Upper lobe of left lung (tissue), 6 donors: ENCODE results near the gene SSX5. TPM values are rescaled to one million over a fixed set of nuclear protein-coding genes. Genes with fewer than 3 reads are reported as not detected.

ENCODE experiments used
- small RNA-seq, 4 donors: library from RNA; depleted of rRNA; stranded (forward); fragments of <200 nt; gene quantifications; one replicate each; pipeline ENCODE3, GENCODE V24; 2016
- total RNA-seq, 6 donors: library from RNA; depleted of rRNA in 4 of 6; stranded (reverse); fragments of >200 nt in 4 of 6; gene quantifications; one replicate each; pipeline versions ENCODE4 v1.1.0 to v1.2.1, GENCODE V29; 2016 to 2021
- donor health status: DM: no; HTN: no; CAD: no; lungs with moderate emphysema.
- donor health status: DM: no; HTN: yes; CAD: no; lungs with severe emphysema.

SSX5 gene
- total RNA-seq, 6 donors from 2014 or later, result not detected

Small RNAs within 50 kb of the gene (small RNA-seq; reads per million reads assigned to genes)
- gene AC245047.3, result 0 reads per million in 4 donors
- gene AC245047.7, result 0 reads per million in 4 donors
- gene RNA5SP503, result 0 reads per million in 4 donors
- 0 reads per million in 4 donors for gene RNU6-707P

Other genes with a start within 250 kb of the SSX5 start
- 10 to 100 TPM in 2 of 6 donors, 1 to 10 TPM in 4; 4.5 to 13.6 (median 5.0) TPM for gene ZNF182, start 192.8 kb downstream of the SSX5 start, total RNA-seq
- not detected for gene SPACA5, start 189.8 kb downstream of the SSX5 start, total RNA-seq
- gene ZNF630, start 125.2 kb downstream of the SSX5 start, total RNA-seq, result 10 to 100 TPM in 1 of 6 donors, 1 to 10 TPM in 5; 1.1 to 25.1 (median 3.7) TPM
- not detected for gene SPACA5B, start 66.2 kb downstream of the SSX5 start, total RNA-seq
- gene SSX1, start 58.6 kb upstream of the SSX5 start, total RNA-seq, result not detected
- not detected for gene SSX3, start 159.9 kb upstream of the SSX5 start, total RNA-seq
- not detected for gene SSX4, start 186.7 kb upstream of the SSX5 start, total RNA-seq
- gene SSX4B, start 215.2 kb upstream of the SSX5 start, total RNA-seq, result not detected